Spleen (tissue), 7 donors: Measurements from ENCODE around the gene NCSTN.

Experiments
- POLR2A ChIP-seq, 3 donors: fragments of 450-650 bp; IDR thresholded peaks; one replicate each; pipeline ENCODE4 v1.5.1; 2017; ENCODE audit warnings: antibody characterized with exemption in 3 of 3, mild to moderate bottlenecking in 1 of 3
- POLR2AphosphoS5 ChIP-seq, 3 donors: sonication (generic); formaldehyde crosslinking; IDR thresholded peaks; one replicate each; pipeline ENCODE4 v1.5.1; 2017; ENCODE audit warnings: antibody characterized with exemption in 3 of 3
- TF ChIP-seq, protein P1 (sequence below), 11 experiments: fragments of 200-600 bp in 7 of 11; fragments of 450-650 bp in 4 of 11; sonication (generic) in 4 of 11; IDR thresholded peaks in 8 of 11; conservative IDR thresholded peaks in 3 of 11; 1 replicate in 7 of 11; 2 replicates in 4 of 11; pipeline versions ENCODE4 v1.4.0 to v1.8.0; 2016 to 2021; ENCODE audit warnings: antibody characterized with exemption in 11 of 11, inconsistent platforms in 4 of 11, mild to moderate bottlenecking in 1 of 11
- donor health status: DM: no; HTN: no; CAD: no; lungs with moderate emphysema.
- donor health status: DM: no; HTN: no; CAD: no.
- donor health status: DM: no; HTN: no; CAD: no.

GRCh38 chr1:160353223-160353622 lies 10.0 kb downstream of the NCSTN start:
- TF ChIP-seq, protein P1, sequence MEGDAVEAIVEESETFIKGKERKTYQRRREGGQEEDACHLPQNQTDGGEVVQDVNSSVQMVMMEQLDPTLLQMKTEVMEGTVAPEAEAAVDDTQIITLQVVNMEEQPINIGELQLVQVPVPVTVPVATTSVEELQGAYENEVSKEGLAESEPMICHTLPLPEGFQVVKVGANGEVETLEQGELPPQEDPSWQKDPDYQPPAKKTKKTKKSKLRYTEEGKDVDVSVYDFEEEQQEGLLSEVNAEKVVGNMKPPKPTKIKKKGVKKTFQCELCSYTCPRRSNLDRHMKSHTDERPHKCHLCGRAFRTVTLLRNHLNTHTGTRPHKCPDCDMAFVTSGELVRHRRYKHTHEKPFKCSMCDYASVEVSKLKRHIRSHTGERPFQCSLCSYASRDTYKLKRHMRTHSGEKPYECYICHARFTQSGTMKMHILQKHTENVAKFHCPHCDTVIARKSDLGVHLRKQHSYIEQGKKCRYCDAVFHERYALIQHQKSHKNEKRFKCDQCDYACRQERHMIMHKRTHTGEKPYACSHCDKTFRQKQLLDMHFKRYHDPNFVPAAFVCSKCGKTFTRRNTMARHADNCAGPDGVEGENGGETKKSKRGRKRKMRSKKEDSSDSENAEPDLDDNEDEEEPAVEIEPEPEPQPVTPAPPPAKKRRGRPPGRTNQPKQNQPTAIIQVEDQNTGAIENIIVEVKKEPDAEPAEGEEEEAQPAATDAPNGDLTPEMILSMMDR (IDR thresholded peaks at IDR 0.05 in 8 of 11, conservative IDR thresholded peaks at IDR 0.05 in 3 of 11) = no peak
- no peak for TF ChIP-seq POLR2A (IDR thresholded peaks at IDR 0.05)
- no peak for TF ChIP-seq POLR2AphosphoS5 (IDR thresholded peaks at IDR 0.05)
